LHCN-M2 (cell line): ENCODE data around the gene SLC25A52. TPM values are rescaled to one million over a fixed set of nuclear protein-coding genes. Genes with fewer than 3 reads are reported as not detected.
A peak's percentile ranks its signal among the peaks of the same experiment; 100 is the strongest.
"Not testable (repeated sequence)": the region's sequence is repeated elsewhere in the genome, so short reads cannot be mapped to it uniquely, and the experiment has no call there.

ENCODE experiments used
- DNase-seq: peaks from one replicate; pipeline ENCODE4 v3.0.0-alpha.2; 2012; ENCODE audit warnings: low read depth
- total RNA-seq: library from RNA; depleted of rRNA; stranded (reverse); fragments of >200 nt; gene quantifications from 2 replicates; pipeline ENCODE4 v1.2.3, GENCODE V29; 2014

SLC25A52 gene
- total RNA-seq, 1 experiment from 2014 or later, result not detected

DNA sequence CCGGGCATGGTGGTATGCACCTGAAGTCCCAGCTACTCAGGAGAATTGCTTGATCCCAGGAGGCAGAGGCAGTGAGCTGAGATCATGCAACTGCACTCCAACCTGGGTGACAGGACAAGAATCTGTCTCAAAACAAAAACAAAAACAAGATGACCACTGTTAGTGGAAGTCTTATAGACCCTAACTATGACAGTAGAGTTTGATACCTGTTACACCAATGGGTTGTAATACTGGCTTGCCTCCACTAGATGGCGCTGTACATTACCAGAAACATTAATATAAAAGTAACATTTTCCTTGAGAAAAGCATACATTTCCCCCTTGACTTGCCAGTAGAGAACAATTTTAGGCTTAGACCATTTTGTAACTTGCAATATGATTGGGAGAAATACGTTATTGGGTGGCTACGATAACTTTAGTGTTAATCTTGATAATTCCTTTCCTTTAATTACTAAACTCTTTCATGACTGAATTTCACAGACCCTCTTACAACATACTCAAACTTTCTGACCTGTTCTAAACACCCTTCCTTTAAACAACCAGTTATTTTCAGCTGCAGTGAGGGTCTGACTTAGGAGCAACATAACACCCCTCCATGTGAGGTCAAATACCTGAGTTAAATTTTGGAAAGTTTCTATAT is 19.5 kb downstream of the SLC25A52 start:
- DNase-seq, result peak; percentile 19

DNA sequence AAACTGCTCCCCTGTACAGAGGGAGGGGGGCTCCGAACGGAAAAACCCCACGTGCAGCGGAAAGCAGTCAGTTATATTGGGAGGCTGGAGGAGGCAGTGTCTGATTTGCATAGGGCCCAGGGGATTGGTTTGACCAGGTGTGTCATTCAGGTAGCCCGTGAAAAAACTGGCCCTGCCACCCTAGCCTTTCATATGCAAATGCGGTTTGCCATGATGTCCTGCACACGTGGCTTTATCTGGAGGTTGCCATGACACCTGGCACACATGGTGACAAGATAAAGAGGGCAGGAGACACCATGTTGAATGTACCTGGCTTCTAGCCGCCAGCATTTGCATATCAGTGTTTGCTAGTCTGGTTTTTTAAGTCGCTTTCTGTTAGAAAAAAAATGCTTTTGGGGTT is 20.5 kb downstream of the SLC25A52 start:
- DNase-seq, result no peak

DNA sequence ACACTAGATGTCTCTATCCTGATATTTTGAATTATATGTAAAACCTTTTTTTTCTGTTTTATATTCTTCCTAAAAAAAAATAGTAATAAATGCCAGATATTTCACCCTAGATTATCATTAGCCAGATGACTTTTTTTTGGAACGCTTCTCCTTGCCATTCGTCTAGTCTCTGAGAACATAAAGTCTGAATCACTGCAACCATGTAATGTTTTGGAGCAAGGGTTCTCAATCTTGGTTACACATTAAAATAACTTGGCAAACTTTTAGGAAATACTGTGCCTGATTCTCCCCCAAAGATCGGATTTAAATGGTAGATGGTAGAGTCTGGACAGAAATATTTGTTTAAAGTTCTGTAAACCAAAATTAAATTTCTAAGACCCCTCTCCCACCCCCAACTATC is 21.0 kb downstream of the SLC25A52 start:
- no peak for DNase-seq

DNA sequence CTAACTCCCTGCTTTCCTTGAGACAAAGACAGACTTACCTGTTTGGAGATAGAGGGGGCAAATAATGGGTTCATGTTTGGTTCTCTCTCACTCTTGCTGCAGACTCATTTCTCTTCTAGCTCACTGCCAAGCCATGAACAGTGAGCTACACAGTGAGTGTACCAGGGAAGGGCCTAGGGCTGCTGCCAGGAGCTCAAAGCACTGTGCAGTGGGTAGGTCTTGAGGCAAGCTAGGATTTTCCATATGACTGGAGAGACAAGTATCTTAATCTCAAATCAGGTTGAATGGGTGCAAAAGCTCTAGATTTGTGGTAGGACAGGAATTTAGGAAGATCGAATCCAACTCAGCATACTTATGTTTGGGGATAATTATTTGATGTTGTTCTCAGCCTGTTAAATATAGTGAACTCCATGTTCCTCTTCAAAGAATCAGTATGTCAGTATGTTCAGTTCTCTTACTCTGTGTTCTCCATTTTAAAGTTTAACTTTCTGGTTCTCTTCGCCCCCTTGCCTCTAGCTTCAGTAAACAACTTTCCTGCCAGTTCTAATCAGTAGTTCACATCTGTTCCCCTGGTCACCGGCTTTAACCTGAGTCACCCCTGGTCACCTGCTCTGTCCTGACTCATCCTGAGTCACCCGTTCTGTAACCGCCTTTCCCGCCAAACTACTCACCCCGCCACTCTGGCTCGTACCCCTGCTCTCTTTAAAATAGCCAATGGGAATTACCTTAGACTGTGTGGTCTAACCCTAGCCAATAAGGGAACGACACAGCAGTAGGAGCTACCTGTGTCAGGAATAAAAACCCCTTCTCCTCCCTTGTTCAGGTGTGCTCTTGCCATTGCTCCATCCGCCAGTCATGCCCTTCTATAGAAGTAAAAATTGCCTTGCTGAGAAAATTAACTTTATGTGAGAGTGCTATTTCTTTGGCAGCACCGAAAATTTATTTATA is 21.9 kb downstream of the SLC25A52 start:
- DNase-seq, result peak; percentile 36

DNA sequence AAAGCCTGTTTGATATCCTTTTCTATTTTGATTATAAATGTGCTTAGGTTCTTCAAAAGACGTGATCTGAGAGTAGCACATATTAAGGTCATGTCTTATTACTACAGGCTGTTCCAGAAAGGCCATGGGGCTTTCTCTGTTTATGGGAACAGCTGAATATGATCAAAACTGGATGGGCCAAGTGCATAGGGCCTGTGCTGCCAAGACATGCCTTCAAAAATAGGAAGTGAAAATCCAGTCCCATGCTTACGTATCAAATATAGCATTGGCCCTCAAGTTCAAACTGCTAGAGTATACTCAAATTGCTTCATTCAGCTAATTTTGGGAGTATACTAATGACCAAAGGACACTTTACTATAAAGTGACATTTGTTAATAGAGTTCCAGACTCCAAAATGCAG is 24.1 kb downstream of the SLC25A52 start:
- DNase-seq, result no peak

DNA sequence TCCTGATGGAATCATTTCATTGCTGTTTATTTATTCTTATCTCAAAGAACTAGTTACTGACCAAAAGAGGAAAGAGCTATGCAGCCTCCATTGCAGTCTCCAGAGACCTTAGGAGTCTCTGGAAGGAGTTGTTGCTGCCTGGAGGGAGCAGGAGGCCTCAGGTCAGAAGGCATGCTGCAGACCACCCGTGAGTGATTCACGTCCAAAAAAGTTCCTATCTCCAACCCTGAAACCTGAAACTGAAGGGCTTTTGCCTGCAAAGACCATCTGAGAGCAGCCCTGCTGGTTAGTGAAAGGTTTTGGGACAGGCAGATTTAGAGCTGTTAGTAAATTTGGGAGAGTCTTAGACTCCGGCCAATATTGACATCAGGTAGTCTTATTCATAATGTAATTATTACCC is 29.1 kb downstream of the SLC25A52 start:
- no peak for DNase-seq

DNA sequence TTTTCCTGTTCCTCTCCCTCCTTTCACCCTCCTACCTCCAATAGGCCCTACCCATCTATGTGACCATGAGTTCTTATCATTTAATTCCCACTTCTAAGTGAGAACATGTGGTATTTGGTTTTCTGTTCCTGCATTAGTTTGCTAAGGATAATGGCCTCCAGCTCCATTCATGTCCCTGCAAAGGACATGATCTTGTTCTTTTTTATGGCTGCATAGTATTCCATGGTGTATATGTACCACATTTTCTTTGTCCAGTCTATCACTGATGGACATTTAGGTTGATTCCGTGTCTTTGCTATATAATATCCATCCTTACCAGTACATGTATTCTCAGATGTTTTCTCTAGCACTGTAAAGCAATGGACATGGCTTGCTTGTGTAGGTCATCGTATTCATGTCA is 31.5 kb downstream of the SLC25A52 start:
- DNase-seq, result not testable (repeated sequence)

DNA sequence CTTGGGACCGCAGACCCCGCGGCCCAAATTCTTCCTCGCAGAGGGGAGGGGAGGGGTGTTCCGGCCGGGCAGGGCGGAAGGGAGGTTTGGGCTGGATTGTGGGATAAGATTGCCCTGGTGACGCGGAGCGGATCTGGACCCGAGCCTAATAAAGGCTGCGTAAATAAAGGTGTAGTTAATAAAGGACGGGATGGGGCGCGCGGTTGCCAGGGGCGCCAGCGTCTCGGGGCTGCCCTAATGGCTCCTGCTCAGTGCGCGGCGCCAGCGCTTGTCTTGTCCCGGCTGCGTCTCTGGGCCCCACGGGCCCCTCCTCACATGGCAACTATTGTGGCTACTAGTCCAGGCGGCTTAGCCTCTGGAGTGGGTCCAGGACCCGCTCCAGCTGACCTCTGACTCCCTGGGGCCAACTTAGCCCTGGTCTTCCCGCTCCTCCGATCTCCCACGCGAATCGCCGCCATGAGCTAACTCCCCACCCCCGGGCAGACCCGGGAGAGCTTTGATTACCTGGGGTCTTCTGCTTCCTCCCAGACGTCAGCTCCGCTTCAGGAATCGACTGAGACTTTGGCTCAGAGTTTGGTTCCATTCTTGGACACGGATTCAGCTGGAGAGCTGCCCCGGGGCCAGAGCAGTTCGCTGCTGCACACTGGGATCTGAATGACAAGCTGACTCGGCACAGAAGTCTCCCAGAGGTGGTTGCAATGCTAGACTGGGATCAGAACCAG is 36.5 kb downstream of the SLC25A52 start:
- DNase-seq, result peak; percentile 1

DNA sequence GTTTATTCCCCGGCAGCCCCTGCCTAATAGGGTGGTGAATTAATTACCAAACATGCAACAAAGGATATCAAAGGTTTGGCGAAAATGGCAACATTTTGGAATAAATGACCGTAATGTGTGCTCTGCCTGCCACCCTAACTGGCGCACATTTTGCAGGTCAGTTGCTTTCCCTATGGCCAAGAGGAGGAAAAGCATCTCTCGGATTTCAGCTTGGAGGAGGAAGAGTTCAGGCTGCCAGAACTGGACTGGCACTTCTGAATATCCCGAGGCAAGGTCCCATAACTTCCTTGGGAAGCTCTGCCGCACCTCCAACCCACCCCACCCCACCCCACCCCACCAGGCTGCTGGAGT is 37.1 kb downstream of the SLC25A52 start:
- no peak for DNase-seq

DNA sequence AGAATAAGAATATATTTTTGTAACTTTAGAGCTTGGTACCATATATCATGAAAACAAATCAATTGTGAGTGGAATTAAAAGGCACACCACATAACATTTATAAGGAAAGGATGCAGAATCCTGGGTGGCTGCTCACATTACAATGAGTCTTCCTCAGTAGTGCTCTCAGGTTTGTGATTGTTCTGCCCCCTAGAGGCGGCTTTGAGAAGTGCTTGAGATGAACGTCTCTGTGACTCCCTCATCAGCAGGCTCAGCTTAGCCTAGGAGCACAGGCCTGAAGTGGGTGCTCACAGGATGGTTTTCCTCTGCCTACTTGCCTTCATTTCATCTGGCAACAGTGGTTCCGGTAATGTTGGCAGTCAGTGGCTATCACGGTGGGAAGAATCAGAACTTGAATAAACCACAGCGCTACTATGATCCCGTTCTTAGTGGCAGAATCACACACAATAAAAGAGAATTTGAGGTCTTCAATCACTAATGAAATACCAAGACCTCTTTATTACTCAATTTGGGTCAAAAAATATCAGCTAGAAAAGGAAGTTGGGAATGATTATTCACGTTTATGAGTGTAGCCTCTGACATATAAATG is 38.2 kb downstream of the SLC25A52 start:
- DNase-seq, result peak; percentile 52

DNA sequence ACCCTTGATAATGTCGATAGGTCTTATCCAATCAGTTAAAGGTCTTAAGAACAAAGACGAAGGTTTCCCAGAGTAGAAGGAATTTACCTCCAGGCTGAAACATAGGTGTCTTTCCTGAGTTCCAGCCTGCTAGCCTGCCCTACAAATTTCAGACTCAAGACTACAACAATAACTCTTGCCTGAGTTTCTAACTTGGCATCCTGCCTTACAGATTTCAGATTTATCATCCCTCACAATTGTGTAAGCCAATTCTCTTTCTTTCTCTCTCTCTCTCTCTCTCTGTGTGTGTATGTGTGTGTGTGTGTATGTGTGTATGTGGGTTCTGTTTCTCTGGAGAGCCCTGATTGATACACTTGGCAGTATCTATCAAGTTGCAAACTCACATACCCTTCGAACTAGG is 39.1 kb downstream of the SLC25A52 start:
- no peak for DNase-seq

DNA sequence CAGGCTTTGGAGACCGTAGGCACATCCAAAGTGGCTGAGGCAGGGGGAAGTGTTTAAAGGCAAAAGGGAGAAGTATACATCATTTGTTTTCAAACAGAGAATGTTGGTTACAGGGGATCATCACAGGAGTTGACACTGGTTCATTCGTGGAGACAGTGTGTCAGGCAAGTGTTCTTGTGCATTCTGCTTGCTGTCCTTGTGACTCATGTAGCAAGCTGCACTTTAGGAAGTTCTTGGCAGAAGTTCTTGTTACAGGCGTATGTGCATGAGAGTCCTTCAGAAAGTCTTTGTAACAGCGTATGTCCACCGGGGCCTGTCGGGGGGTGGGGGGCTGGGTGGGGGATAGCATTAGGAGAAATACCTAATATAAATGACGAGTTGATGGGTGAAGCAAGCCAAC is 39.8 kb downstream of the SLC25A52 start:
- no peak for DNase-seq

DNA sequence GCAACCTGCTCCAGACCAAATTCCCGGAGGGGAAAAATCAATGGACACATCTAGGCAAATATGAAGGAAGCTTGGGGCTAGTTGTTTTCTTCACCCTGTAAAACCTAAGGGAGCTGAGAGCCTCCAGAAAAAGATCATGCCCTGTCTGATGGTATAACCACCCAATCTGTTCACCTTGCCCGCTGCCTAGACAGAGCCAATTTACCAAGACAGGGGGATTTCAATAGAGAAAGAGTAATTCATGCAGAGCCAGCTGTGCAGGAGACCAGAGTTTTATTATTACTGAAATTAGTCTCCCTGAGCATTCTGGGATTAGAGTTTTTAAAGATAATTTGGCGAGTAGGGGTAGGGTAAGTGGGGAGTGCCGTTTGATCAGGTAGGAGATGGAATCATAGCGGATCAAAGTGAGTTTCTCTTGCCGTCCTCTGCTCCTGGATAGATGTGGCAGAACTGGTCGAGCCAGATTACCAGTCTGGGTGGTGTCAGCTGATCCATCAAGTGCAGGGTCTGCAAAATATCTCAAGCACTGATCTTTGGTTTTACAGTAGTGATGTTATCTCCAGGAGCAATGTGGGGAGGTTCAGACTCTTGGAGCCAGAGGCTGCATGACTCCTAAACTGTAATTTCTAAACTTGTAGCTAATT is 41.2 kb downstream of the SLC25A52 start:
- DNase-seq, result no peak

DNA sequence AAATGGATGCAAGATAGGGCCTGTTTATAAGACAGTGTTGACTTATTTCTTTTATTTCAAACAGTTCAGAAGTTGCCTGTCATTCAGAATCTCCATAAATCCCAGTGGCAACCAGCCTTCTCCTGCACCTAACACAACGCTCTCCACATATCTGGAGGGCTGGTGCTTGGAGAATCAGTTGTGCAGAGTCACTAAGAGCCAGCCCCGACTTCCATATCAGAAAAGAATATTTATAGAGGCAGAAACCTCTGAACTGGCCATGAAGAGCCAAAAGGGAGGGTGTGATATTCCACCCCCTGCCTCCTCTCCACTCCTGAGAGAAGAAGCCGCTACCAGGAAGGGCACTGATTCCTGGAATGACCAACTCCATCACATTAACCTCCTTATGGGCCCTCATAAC is 42.3 kb downstream of the SLC25A52 start:
- DNase-seq, result no peak

DNA sequence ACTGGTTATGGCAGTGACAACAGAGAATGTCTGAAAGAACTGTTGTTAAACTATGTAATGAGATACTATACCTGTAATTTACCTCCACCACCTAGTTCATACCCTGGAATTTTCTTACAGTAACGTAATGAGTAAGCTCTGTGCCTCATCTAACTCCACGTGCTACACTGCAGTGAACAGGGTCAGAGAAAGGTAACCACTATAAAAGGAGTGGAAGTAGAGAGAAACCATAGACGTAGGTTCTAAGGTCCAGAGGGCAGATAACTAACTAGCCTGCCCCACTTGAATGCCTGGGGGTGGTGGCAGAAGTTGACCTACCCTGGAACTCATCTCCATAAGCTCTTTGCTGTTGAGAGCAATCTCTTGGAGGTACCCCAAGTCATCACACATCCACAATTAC is 44.3 kb downstream of the SLC25A52 start:
- DNase-seq, result no peak

DNA sequence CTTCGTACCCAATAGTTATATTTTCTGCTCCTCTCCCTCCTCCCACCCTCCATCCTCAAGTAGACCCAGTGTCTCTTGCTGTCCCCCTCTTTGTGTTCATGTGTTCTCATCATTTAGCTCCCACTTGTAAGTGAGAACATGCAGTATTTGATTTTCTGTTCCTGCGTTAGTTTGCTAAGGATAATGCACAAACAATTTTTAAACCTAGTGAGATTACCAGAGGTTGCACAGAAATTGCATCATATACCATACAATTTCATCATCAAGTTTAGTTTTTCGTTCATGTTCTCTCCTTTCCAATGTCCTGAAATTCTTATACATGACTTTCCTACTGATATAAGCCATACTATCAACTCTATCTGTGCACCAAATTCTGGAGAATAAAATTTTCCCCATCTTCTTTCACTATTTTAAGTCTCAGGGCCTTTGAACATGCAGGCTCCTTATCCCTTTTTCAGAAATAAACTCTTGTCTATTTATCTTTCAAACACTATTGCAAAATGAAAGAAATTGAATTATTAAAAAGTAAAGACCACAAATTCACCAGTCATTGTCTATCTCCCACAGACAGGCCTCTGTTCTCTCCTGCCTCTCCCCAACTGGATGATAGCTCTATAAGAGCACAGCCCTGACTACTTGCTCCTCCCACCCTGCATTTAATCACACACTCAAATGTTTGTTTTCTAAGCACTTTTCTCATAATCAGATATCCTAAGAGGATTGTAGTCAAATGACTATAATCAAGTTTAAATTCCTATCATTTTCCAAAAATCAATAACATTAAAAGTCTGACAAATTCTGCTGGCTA is 49.1 kb downstream of the SLC25A52 start:
- DNase-seq, result no peak

DNA sequence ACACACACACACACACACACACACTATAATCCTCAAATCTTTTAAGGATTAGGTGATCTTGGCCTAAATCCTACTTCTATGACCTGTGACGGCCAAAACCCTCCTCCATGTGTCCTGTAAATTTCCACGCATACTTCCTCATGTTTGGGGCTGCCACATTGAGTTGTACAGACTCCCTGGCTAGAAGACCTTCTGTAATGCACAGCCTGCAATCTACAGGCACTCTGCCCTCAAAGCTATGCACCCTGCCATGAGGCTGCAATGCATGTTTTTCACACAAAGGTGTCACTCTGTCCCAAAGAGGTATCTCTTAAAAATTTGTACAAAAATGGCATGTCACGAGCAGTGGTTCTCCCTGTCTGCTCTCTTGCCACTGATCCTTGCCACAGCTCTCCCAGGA is 49.9 kb downstream of the SLC25A52 start:
- DNase-seq, result no peak
